H7 (cell line): Measurements from ENCODE around the gene PAFAH1B2. TPM values are rescaled to one million over a fixed set of nuclear protein-coding genes. Genes with fewer than 3 reads are reported as not detected.
"Not testable (repeated sequence)": the region's sequence is repeated elsewhere in the genome, so short reads cannot be mapped to it uniquely, and the experiment has no call there.

Experiments
- DNase-seq: peaks from one replicate; pipeline ENCODE4 v3.0.0; 2012
- H3K27me3 ChIP-seq: 2 replicates; pipeline ENCODE4 v1.6.0; 2011; ENCODE audit warnings: mild to moderate bottlenecking, low read length; ENCODE audit not compliant: control insufficient read depth, insufficient read depth
- H3K36me3 ChIP-seq: replicated peaks from 2 replicates; pipeline ENCODE4 v1.5.1; 2011; ENCODE audit warnings: low read length; ENCODE audit not compliant: control insufficient read depth, insufficient read depth
- H3K4me3 ChIP-seq: 2 replicates; pipeline ENCODE4 v1.5.1; 2011; ENCODE audit warnings: low read depth, mild to moderate bottlenecking, control low read depth, low read length, moderate library complexity; ENCODE audit not compliant: insufficient read depth
- total RNA-seq: library from RNA; depleted of rRNA; stranded (reverse); fragments of >200 nt; shearing (Covaris generic); gene quantifications from 2 replicates; pipeline ENCODE4 v1.2.3, GENCODE V29; 2014

Gene PAFAH1B2
- total RNA-seq, 1 experiment from 2014 or later: 138 TPM

DNA sequence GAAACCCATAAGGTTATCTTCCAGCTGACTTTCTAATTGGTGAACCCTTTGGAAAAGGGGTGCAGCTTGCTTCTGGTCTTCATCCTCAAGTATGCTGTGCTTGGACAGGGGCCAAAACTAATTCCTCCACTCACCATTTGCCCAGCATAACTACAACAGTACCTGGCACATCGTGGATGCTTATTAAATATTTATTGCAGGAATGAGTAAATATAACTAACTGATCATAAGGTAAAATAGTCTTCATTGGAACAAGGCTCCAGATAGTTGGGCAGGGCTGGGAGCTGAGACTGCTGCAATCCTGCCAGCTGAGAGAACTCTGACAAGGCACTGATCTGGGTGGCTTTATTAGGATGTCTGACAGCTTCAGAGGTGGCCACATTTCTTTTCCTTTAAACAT, 32.1 kb downstream of the PAFAH1B2 start:
- no peak for DNase-seq
- no peaks in the 10 kb centered on the region for H3K27me3 ChIP-seq
- peaks cover 1% of the 10 kb centered on the region; the same call in 1 of the 2 replicates for H3K36me3 ChIP-seq
- H3K4me3 ChIP-seq: no peak overlapping the region

DNA sequence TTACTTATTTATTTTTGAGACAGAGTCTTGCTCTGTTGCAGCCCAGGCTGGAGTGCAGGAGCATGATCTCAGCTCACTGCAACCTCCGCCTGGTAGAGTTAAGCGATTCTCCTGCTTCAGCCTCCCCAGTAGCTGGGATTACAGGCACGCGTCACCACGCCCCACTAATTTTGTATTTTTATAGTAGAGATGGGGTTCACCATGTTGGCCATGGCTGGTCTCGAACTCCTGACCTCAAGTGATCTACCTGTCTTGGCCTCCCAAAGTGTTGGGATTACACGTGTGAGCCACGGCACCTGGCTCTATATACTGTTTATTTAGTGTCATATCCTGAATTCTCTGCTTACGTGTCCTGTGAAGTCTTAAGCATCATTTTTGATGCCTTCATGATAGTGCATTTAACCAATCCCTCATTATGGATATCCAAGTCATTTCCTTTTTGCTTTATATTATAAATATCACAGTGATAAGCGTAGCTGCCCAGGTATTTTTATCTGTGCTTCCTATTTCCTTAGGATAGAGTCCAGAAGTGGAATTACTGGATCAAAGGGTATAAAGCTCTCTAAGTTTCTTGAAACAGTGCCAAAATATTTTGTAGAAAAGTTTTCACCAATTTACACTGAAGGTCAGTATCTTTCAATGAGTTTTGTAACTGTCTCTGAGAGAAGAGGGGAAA, 33.6 kb downstream of the PAFAH1B2 start:
- no peak for DNase-seq
- peaks cover 2% of the 10 kb centered on the region; the same call in 1 of the 2 replicates for H3K36me3 ChIP-seq
- H3K4me3 ChIP-seq: peak overlapping the region; percentile 23; the same call in 1 of the 2 replicates
- no peaks in the 10 kb centered on the region for H3K27me3 ChIP-seq

DNA sequence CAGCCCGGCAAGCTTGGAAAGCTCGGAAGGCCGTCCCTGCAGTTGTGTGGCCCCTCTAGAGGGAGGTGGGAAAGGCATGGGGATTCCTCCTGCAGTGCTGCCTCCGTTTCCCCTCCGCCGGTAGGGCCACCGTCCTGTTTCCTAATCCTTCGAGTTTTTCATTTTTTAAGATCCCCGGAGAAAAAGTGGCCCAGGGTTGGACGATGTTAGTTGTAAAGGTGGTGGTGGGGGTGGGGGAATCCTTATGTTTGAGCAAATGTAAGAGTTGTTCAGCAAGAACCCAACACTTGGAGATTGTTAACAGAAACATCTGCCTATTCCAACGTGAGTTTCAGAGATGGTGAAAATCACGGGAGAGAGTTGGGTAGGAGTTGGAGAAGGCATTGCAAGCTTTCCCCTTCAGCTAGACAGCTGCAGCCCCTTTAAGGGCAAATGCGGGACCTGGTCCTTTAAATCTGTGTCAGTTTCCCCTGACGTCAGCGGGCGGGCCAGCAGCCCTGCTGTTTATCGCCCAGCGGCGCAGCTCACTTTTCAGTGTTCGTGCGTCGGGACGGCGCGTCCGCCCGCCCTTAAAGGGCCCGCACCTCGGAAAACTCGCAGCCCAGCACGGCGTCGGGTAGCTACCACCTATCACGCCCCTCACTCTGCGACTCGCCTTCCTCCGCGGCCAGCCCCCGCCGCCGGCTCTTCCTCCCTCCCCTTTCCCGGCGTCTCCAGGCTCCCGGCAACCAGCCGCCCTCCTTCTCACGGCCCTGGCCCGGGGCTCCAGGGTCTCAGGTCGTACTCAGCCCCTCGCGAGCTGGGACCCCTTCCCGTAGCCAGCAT, 34.3 kb downstream of the PAFAH1B2 start, which contains the start of gene SIDT2:
Gene SIDT2 (plus strand): TSS at position 534 of the 825 bp plus-strand sequence. CDS start 521 bp downstream, outside the sequence.
- H3K4me3 ChIP-seq: peak within 1 kb of the TSS; percentile 74
- H3K36me3 ChIP-seq: peaks cover 2% of the 10 kb centered on the region; the same call in 1 of the 2 replicates
- no peaks in the 10 kb centered on the region for H3K27me3 ChIP-seq
- peak; percentile 96 for DNase-seq

DNA sequence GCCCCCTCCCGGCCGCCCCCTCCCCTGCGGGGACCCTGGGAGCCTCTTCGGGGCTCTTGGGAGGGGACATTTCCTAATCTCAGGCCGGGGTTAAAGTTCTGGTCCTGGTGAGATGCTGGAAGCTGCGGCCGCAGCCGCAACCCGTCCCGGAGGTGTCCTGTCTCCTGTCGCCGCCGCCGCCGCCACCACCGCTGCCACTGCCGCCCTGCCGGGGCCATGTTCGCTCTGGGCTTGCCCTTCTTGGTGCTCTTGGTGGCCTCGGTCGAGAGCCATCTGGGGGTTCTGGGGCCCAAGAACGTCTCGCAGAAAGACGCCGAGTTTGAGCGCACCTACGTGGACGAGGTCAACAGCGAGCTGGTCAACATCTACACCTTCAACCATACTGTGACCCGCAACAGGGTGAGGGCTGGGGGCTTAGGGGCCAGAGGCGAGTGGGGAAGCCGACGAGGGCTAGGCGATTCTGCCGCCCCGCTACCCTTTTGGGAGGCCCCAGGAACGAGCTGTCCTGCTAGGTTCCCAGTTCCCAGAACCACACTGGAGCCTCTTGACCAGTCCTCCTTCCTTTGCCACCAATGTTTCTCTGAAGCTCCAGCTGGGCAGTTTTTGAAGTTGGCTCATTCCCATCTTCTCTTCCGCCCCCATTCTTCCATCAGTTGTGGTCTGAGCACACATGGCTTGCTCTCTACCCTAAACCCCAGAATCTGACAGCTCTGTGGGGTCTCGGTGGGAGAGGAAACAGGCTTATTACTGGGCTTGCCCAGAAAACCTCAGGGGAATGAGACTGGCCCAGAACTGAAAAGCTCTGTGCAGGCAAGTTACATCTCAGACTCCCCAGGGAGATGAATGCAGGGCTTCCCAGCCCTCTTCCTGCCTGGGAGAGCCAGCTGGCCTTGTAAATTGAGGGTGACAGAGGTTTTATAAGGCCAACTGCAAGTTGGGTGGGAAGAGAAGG, 35.2 kb downstream of the PAFAH1B2 start:
- Histone ChIP-seq H3K27me3 (no peaks in the 10 kb centered on the region), H3K4me3 (peak overlapping the region; percentile 74), H3K36me3 (peaks cover 2% of the 10 kb centered on the region; the same call in 1 of the 2 replicates)
- DNase-seq: peak; percentile 49

DNA sequence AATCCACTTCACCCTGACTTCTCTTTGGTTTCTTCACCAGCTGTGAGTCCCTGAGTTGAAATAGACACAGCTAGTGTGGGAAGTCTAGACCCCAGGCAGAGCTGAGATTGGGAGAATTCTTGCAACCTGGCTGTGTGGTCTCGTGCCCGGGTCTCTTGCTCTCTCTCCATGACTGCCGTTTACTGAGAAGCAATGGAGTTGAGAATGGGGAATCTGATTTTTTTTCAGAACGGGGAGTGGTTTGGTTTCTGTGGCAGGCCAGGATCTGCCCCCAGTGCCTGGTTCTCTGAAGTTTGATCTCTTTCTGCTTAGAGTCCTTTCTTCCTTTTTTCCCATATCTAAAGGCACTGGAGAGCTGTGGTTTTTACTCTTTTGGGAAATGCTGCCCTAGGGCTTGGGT, 35.9 kb downstream of the PAFAH1B2 start:
- peaks cover 2% of the 10 kb centered on the region; the same call in 1 of the 2 replicates for H3K36me3 ChIP-seq
- peak; percentile 45 for DNase-seq
- H3K27me3 ChIP-seq: no peaks in the 10 kb centered on the region
- no peak overlapping the region for H3K4me3 ChIP-seq

DNA sequence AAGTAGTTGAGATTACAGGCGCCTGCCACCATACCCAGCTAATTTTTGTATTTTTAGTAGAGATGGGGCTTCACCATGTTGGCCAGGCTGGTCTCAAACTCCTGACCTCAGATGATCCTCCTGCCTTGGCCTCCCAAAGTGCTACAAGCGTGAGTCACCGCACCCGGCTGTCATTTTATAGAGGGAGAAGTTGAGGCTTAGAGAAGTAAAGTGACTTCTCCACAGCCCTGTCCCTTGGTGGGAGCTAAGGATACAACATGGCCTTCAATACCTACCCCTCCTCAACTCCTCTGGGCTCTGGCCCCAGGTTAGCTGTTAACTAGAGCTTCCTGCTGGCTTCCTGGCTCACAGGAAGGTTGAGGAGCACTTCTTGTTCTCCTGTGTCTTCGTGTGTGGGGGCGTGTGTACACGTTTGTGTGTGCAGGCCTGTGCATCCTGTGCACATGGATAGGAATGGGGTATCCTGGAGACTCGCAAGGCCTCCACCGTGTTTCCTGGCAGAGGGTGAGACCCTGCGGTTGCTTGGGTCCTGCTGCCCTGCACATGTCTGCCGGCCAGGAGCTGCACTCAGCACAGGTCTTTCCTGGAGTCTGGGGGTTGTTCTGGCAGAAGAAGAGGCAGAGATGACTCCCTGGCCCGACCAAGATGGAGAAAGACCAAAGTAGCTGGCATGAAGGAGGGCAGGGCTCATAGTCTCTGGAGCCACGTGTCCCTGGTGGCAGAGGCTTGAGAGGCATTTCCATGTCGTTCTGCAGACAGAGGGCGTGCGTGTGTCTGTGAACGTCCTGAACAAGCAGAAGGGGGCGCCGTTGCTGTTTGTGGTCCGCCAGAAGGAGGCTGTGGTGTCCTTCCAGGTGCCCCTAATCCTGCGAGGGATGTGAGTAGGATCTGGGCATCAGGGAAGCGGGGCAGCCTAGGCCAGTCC, 36.8 kb downstream of the PAFAH1B2 start:
- DNase-seq: peak; percentile 92
- H3K27me3 ChIP-seq: no peaks in the 10 kb centered on the region

DNA sequence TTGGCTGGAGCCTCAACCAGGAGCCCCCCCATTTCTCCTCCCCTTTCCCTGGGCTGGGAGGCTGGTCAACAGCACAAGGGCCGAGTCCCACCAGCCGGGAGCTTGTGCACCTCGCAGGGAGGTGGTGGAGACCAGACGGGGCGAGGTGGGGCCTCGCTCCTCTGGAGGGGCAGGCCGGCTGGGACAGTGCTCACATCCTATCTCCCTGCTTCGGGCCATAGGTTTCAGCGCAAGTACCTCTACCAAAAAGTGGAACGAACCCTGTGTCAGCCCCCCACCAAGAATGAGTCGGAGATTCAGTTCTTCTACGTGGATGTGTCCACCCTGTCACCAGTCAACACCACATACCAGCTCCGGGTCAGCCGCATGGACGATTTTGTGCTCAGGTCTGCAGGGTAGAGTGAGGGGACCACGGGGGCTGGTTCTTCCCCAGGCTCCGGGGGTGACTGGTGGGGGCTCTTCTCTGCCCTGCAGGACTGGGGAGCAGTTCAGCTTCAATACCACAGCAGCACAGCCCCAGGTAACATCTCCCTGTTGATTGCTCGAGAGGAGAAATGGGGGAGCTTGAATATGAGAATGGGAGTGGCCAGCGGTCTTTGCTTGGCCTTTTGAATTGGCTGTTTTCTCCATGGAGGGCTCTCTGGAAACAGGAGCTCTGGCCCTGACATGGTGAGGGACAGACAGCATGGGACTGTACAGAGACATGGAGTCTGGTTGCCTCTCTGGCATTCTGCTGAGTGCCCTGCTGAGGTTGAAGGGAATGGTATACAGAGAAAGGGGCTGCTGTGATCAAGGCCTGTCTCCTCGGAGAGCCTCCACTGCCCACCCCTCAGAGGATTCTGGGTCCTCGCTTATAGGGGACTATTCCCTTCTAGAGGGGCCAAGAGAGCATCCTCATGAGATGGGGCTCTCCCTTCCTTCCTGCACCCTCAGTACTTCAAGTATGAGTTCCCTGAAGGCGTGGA, 37.8 kb downstream of the PAFAH1B2 start:
- DNase-seq: no peak
- Histone ChIP-seq H3K4me3 (no peak overlapping the region), H3K36me3 (peaks cover 2% of the 10 kb centered on the region; the same call in 1 of the 2 replicates), H3K27me3 (no peaks in the 10 kb centered on the region)

More for the DNA sequence above, 36.8 kb downstream of the PAFAH1B2 start:
- Histone ChIP-seq H3K4me3 (no peak overlapping the region), H3K36me3 (peaks cover 2% of the 10 kb centered on the region; the same call in 1 of the 2 replicates)

DNA sequence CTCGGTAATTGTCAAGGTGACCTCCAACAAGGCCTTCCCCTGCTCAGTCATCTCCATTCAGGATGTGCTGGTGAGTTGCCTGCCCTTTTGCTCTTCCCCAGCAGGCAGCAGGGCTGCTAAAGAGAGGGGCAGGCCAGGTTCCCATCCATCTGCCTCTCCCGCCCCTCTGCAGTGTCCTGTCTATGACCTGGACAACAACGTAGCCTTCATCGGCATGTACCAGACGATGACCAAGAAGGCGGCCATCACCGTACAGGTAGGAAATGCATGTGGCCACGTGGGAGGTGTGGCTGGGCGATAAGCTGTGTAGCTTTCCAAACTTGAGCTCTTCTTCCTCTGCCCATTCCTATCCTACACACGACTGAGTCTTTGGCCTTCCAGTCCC, 38.5 kb downstream of the PAFAH1B2 start:
- H3K27me3 ChIP-seq: no peaks in the 10 kb centered on the region
- DNase-seq: no peak
- peaks cover 2% of the 10 kb centered on the region; the same call in 1 of the 2 replicates for H3K36me3 ChIP-seq
- H3K4me3 ChIP-seq: no peak overlapping the region

DNA sequence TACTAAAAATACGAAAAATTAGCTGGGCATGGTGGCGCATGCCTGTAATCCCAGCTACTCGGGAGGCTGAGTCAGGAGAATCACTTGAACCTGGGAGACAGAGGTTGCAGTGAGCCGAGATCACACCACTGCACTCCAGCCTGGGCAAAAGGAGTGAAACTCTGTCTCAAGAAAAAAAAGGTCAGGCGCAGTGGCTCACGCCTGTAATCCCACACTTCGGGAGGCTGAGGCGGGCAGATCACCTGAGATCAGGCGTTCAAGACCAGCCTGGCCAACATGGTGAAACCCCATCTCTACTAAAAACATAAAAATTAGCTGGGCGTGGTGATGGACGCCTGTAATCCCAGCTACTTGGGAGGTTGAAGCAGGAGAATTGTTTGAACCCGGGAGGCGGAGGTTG, 39.1 kb downstream of the PAFAH1B2 start:
- not testable (repeated sequence) for H3K27me3 ChIP-seq, H3K4me3 ChIP-seq, DNase-seq, H3K36me3 ChIP-seq

DNA sequence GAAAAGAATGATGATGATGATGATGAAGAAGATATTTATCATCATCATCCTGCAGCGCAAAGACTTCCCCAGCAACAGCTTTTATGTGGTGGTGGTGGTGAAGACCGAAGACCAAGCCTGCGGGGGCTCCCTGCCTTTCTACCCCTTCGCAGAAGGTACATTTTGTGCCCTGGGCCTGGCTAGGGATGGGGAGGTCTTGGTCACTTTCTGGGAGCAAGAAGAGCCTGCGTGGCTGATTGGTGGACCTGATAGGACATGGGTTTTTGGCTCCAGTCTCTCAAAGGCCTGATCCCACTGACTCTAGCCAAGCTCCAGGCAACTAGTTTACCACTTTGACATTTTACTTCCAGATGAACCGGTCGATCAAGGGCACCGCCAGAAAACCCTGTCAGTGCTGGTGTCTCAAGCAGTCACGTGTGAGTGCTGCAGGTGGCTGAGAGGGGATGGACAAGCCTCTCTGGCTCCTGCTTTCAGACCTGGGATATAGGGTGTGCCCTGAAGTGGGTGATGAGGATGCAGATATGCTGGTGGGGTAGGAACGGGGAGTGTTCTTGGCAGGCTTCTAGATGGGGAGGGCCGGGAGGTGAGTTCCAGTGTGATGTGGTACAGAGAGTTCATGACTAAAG, 39.8 kb downstream of the PAFAH1B2 start:
- H3K36me3 ChIP-seq: peaks cover 2% of the 10 kb centered on the region; the same call in 1 of the 2 replicates
- DNase-seq: no peak
- H3K27me3 ChIP-seq: no peaks in the 10 kb centered on the region
- no peak overlapping the region for H3K4me3 ChIP-seq

DNA sequence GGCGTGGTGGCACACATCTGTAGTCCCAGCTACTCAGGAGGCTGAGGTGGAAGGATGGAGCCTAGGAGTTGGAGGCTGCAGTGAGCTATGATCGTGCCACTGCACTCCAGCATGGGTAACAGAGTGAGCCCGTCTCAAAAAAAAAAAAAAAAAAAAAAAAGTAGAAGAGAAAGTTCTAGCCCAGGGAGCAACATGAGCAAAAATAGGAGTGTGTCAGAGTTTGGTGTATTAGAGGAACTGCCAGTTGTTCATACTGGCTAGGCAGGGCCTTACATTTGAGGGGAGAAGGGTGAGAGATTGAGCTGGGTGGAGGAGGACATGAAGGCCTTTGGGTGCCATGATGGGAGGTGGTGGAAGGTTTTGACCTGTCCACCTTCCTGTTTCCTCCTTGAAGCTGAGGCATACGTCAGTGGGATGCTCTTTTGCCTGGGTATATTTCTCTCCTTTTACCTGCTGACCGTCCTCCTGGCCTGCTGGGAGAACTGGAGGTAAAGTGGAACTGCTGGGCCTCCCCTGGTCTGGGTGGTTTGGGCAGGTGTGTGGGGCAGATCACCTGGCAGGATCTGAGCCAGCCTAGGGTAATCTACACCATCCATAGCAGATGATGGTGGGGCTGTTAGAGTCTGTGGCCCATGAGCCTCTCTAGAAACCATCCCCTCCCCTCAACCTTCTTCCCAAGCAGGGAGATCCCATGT, 41.8 kb downstream of the PAFAH1B2 start:
- Histone ChIP-seq H3K27me3 (no peaks in the 10 kb centered on the region), H3K36me3 (peaks cover 3% of the 10 kb centered on the region), H3K4me3 (no peak overlapping the region)
- DNase-seq: peak; percentile 40

DNA sequence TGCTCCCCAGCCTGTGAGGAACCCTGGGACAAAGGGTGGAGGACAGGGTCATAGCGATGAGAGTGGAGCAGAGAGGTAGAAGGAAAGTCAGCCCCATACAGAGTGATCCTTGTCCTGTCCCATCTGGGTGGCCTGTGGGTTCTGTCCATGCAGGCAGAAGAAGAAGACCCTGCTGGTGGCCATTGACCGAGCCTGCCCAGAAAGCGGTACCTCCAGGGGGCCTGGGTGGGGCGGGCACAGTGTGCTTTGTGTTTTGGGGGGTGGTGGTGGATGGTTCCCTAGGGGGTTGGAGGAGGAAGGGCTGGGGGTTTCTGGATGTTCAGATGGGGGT, 42.3 kb downstream of the PAFAH1B2 start:
- Histone ChIP-seq H3K36me3 (peaks cover 3% of the 10 kb centered on the region), H3K27me3 (no peaks in the 10 kb centered on the region), H3K4me3 (no peak overlapping the region)
- DNase-seq: peak; percentile 22
